B cell (primary cell): ENCODE measurements around the gene STMN3. TPM values are rescaled to one million over a fixed set of nuclear protein-coding genes. Genes with fewer than 3 reads are reported as not detected.

Source experiments
- ATAC-seq: fragments of 200-7000 bp; cut with Tn5 transposase; one replicate; pipeline ENCODE4 v1.10.0; 2021; ENCODE audit warnings: low read depth, mild to moderate bottlenecking, moderate number of reproducible peaks, moderate library complexity
- CTCF ChIA-PET: fragments of 350-600 bp; sonication (Branson Sonifier 250); formaldehyde crosslinking; loops from one replicate; lab custom pipeline; 2021; ENCODE audit warnings: antibody characterized with exemption, inconsistent platforms; lab: Charles Lee
- POLR2A ChIA-PET: fragments of 350-600 bp; sonication (Branson Sonifier 250); formaldehyde crosslinking; loops from one replicate; lab custom pipeline; 2021; ENCODE audit warnings: antibody characterized with exemption; lab: Charles Lee
- DNase-seq: peaks from one replicate; pipeline ENCODE4 v3.0.0; 2013
- H2AFZ ChIP-seq: 2 replicates; pipeline ENCODE4 v1.6.1; 2012; ENCODE audit warnings: mild to moderate bottlenecking, low read depth, low read length; ENCODE audit not compliant: insufficient read depth, poor library complexity, severe bottlenecking
- H3K27ac ChIP-seq, 2 donors: 1 replicate in 1 of 2; 2 replicates in 1 of 2; pipeline ENCODE4 v1.5.1; 2012 to 2013; ENCODE audit warnings: low read length in 2 of 2, mild to moderate bottlenecking in 2 of 2, moderate library complexity in 1 of 2
- H3K27me3 ChIP-seq, 4 experiments: fragments of 200-600 bp in 1 of 4; sonication (generic) in 1 of 4; replicated peaks in 1 of 4; 1 replicate in 2 of 4; 2 replicates in 2 of 4; pipeline versions ENCODE4 v1.6.1 to v1.7.0; 2013 to 2016; ENCODE audit warnings: low read length in 3 of 4, mild to moderate bottlenecking in 2 of 4, mixed read lengths in 1 of 4, moderate library complexity in 1 of 4; ENCODE audit not compliant: insufficient read depth in 4 of 4, control insufficient read depth in 3 of 4; ENCODE audit errors: control extremely low read depth in 1 of 4
- H3K36me3 ChIP-seq, 2 experiments: replicated peaks in 1 of 2; 1 replicate in 1 of 2; 2 replicates in 1 of 2; pipeline versions ENCODE4 v1.6.1 to v1.7.1; 2013; ENCODE audit warnings: low read length in 1 of 2; ENCODE audit not compliant: insufficient read depth in 2 of 2, control insufficient read depth in 1 of 2; ENCODE audit errors: control extremely low read depth in 1 of 2, extremely low read depth in 1 of 2
- H3K4me1 ChIP-seq, 2 donors: fragments of 200-600 bp in 1 of 2; sonication (generic) in 1 of 2; 1 replicate in 1 of 2; 2 replicates in 1 of 2; pipeline versions ENCODE4 v1.5.1 to v1.6.1; 2013 to 2017; ENCODE audit warnings: low read length in 2 of 2; ENCODE audit not compliant: control insufficient read depth in 2 of 2, insufficient read depth in 2 of 2
- H3K4me2 ChIP-seq: replicated peaks from 2 replicates; pipeline ENCODE3; 2012; ENCODE audit warnings: mild to moderate bottlenecking, low read depth, low read length; ENCODE audit not compliant: poor library complexity, severe bottlenecking
- H3K4me3 ChIP-seq, 5 experiments: fragments of 200-600 bp in 1 of 5; sonication (generic) in 1 of 5; 1 replicate in 3 of 5; 2 replicates in 2 of 5; pipeline versions ENCODE4 v1.5.1 to v1.7.0; 2011 to 2016; ENCODE audit warnings: low read length in 4 of 5, mild to moderate bottlenecking in 4 of 5, low read depth in 2 of 5, control low read depth in 1 of 5, moderate library complexity in 1 of 5; ENCODE audit not compliant: insufficient read depth in 1 of 5; ENCODE audit errors: control extremely low read depth in 1 of 5, extremely low read depth in 1 of 5
- H3K79me2 ChIP-seq: fragments of 200-600 bp; sonication (generic); one replicate; pipeline ENCODE4 v1.6.0; 2016; ENCODE audit warnings: low read length; ENCODE audit not compliant: control insufficient read depth, insufficient read depth
- H3K9ac ChIP-seq: fragments of 200-600 bp; sonication (generic); 2 replicates; pipeline ENCODE4 v1.6.1; 2017; ENCODE audit warnings: mild to moderate bottlenecking, low read length, moderate library complexity
- H3K9me3 ChIP-seq, 3 donors: one replicate each; pipeline versions ENCODE4 v1.6.1 to v1.7.1; 2013; ENCODE audit warnings: low read length in 2 of 3; ENCODE audit not compliant: control insufficient read depth in 2 of 3, insufficient read depth in 1 of 3; ENCODE audit errors: control extremely low read depth in 1 of 3
- H4K20me1 ChIP-seq: 2 replicates; pipeline ENCODE4 v1.6.0; 2012; ENCODE audit warnings: mild to moderate bottlenecking, low read length; ENCODE audit not compliant: insufficient read depth, control insufficient read depth, poor library complexity, severe bottlenecking
- H3K27ac Mint-ChIP-seq: one replicate; pipeline ENCODE4 v1.8.0; 2021; ENCODE audit warnings: mixed read lengths
- H3K27me3 Mint-ChIP-seq: one replicate; pipeline ENCODE4 v1.8.0; 2021; ENCODE audit warnings: mixed read lengths
- H3K4me1 Mint-ChIP-seq: one replicate; pipeline ENCODE4 v1.8.0; 2021; ENCODE audit warnings: mixed read lengths
- H3K4me3 Mint-ChIP-seq: one replicate; pipeline ENCODE4 v1.8.0; 2021; ENCODE audit warnings: mixed read lengths
- H3K9me3 Mint-ChIP-seq: one replicate; pipeline ENCODE4 v1.8.0; 2022; ENCODE audit warnings: mixed read lengths; ENCODE audit not compliant: insufficient read depth
- EZH2 ChIP-seq: IDR thresholded peaks from 2 replicates; pipeline ENCODE4 v1.6.1; 2012; ENCODE audit warnings: borderline replicate concordance, low read depth, mild to moderate bottlenecking, moderate library complexity, low read length; ENCODE audit not compliant: insufficient read depth, poor library complexity, severe bottlenecking
- WGBS: methylation state at CpG from one replicate; pipeline ENCODE4 v1.1.5; 2013; ENCODE audit warnings: missing lambda C conversion rate; ENCODE audit not compliant: insufficient coverage; 5-methylcytosine and 5-hydroxymethylcytosine counted together
- intact Hi-C: fragments of 100-400 bp; cut with micrococcal nuclease; formaldehyde crosslinking; loops from one replicate; pipeline ENCODE4 v1.10.0; 2022
- polyA plus RNA-seq: library from polyadenylated mRNA; depleted of rRNA; stranded (reverse); fragments of >200 nt; gene quantifications from 2 replicates; pipeline ENCODE4 v1.2.3, GENCODE V29; 2012
- total RNA-seq, 2 donors: library from RNA; stranded (reverse); fragments of 120-200 nt in 1 of 2; gene quantifications; 1 replicate in 1 of 2; 2 replicates in 1 of 2; pipeline versions ENCODE4 v1.2.3 to v1.2.4, GENCODE V29; 2013 to 2022
- TF ChIP-seq, protein P1 (sequence below): fragments of 200-600 bp; IDR thresholded peaks from one replicate; pipeline ENCODE4 v1.8.0; 2022; ENCODE audit warnings: antibody characterized with exemption, mild to moderate bottlenecking

Gene STMN3
- total and polyA plus RNA-seq, 2 donors (not counting 1 experiment from before 2014, with no cell fraction given), result 35.0 to 59.4 TPM

DNA sequence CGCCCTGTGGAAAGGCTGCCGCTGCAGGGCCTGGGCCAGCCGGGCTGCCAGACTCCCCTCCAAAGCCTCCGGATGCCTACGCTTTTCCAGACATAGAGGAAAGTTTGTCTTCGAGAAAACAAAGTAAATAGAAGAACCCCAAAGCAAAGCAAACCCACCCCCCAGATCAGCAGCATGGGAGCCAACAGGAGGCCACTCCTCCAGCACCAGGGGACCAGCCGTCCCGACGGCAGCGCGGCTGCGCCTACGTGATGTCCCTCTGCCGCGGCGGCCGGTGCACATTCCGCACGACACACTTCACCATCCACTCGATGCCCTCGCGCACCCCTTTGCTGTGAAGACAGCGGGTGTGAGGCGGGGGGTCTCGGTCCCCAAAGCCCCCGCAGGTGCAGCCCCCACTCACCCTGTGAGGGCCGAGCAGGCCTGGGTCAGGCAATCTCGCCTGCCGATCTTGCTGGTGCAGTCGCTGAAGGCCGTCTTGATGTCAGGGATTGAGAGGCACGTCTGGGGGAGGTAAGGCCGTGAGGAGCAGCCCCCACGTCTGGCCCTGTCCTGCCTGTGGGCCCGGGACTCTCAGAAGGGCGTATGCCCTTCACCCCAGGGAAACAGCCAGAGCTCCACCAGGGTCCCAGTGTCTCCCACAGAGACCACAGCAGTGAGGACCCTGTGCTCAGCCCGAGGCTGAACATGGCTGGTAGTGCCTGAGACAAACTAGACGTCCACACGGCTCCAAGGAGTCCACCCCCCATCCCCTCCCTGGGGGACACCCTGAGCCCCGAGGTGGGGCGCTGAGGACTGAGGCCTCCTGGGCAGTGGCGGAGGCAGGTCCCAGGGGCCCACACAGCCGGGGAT lies 47.2 kb upstream of the STMN3 start:
- peaks cover 80% of the 10 kb centered on the region for H3K79me2 ChIP-seq
- no peak overlapping the region for H2AFZ ChIP-seq
- intact Hi-C loops, result no loop called here
- no peak overlapping the region for H3K27ac Mint-ChIP-seq
- H3K4me3 ChIP-seq, result no peak overlapping the region
- H3K9ac ChIP-seq, result no peak overlapping the region
- WGBS, result 98% methylated on average over 36 of the region's 43 CpGs
- POLR2A ChIA-PET, result no interaction called here
- CTCF ChIA-PET, result no interaction called here
- H3K27me3 ChIP-seq, result peaks cover 0 to 3% (median 0%) of the 10 kb centered on the region in 4 experiments
- no peaks in the 10 kb centered on the region for H3K9me3 Mint-ChIP-seq
- ATAC-seq (no peak), DNase-seq (peak; percentile 10)
- H3K4me1 Mint-ChIP-seq, result peaks cover 16% of the 10 kb centered on the region
- H3K4me1 ChIP-seq, result peaks cover 18% of the 10 kb centered on the region in 2 donors
- peaks cover 0 to 16% of the 10 kb centered on the region in 2 experiments for H3K36me3 ChIP-seq
- H3K4me2 ChIP-seq, result no peak overlapping the region
- H3K4me3 Mint-ChIP-seq, result no peak overlapping the region
- peaks cover 99% of the 10 kb centered on the region for H4K20me1 ChIP-seq
- TF ChIP-seq, protein P1, sequence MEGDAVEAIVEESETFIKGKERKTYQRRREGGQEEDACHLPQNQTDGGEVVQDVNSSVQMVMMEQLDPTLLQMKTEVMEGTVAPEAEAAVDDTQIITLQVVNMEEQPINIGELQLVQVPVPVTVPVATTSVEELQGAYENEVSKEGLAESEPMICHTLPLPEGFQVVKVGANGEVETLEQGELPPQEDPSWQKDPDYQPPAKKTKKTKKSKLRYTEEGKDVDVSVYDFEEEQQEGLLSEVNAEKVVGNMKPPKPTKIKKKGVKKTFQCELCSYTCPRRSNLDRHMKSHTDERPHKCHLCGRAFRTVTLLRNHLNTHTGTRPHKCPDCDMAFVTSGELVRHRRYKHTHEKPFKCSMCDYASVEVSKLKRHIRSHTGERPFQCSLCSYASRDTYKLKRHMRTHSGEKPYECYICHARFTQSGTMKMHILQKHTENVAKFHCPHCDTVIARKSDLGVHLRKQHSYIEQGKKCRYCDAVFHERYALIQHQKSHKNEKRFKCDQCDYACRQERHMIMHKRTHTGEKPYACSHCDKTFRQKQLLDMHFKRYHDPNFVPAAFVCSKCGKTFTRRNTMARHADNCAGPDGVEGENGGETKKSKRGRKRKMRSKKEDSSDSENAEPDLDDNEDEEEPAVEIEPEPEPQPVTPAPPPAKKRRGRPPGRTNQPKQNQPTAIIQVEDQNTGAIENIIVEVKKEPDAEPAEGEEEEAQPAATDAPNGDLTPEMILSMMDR, result no peak
- no peak for TF ChIP-seq EZH2
- no peak overlapping the region for H3K27ac ChIP-seq
- no peaks in the 10 kb centered on the region for H3K27me3 Mint-ChIP-seq
- H3K9me3 ChIP-seq, result no peaks in the 10 kb centered on the region
